Head of caudate nucleus (tissue), 42 donors: ENCODE measurements around the gene AMER1.
"Not testable (repeated sequence)": the region's sequence is repeated elsewhere in the genome, so short reads cannot be mapped to it uniquely, and the experiment has no call there.

ENCODE experiments used
- DNase-seq, 42 donors: peaks; one replicate each; pipeline versions ENCODE4 v3.0.0 to v3.0.0-alpha.2; 2020 to 2021; ENCODE audit warnings: mixed read lengths in 7 of 42
- intact Hi-C: fragments of 100-400 bp; cut with DNase I; formaldehyde crosslinking; loops from one replicate; pipeline ENCODE4 v1.15.0; 2022

Gene AMER1

DNA sequence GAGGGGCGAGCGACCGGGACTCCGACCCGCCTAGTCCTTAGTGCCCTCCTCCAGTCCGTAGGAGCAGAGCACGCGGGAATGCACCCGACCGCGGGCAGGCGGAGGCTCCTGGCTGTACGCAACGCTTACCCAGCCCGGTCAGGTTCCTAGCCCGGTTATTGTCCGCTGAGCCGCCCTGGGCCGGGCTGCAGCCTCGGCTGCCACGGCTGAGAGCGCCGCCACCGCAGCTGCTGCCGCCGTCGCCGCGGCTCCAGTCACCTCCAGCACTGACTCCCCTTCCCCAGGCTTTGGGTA is at the start of gene AMER1:
Gene AMER1 (minus strand): TSS at position 268 of the 294 bp plus-strand sequence. CDS start 12,422 bp downstream, outside the sequence.
- intact Hi-C loops: no loop called here
- peak in 2 of 42 donors; percentile 13 to 16 for DNase-seq

DNA sequence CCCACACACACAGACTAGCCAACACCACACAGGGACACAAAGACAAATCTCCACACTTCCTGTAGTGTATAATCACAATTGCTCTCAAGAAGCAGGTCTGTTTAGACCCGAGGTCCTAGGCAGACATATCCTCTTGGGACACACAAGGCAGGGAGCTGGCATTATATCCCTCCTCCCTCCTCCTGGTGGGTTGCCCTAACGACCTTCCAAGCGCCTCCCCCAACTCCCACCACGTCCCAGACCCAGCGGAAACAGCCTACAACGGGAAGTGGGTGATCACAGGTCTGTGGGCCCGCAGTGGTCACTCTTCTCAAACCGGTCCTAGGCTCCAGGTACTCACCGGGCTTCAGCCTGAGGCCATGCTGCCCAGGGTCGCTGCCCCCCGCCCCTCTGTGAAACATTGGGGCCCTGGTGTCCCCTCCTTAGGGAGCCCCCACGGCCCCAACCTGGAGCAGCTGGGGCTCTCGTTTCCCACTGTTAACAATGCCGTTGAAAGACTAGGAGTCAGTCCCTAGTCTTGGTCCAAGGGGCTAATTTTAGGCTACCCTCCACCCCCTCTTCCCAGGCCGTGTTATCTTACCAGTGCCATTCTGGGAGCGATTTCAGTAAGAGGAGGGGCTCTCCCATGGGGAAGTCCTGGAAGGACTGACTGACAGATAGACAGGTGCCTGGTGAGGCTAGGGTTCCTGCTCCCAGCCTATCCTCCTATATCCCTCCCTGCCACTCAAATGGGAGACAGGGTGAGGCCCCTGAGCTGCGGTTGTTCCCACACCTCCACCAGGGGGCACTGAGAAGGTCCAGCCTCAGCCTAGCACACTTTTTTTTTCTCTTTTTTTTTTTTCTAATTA is 24.8 kb upstream of the AMER1 start, which contains the start of gene ASB12:
Gene ASB12 (minus strand): TSS at position 485 of the 848 bp plus-strand sequence. CDS start 4,957 bp downstream, outside the sequence.
- intact Hi-C loops: no loop called here
- no peak for DNase-seq

DNA sequence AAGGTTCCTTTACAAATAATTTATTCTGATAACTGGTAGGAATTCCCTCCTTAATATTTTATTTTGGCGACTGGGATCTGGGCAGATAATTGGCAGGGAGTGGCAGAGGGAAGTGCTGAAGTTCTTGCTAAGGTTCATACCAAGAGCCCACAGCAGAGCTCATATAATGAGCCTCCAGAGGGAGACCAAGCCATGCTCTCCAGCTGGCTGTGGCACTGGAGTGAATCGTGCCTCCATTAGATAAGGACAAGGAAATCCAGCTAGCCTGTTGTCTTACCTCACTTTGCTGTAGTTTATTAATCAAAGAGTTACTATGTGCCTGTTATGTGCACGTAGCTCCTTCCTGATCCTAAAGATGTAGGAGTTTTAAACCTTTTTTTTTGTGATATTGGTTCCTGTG is 23.6 kb upstream of the AMER1 start:
- intact Hi-C loops: no loop called here
- no peak for DNase-seq

DNA sequence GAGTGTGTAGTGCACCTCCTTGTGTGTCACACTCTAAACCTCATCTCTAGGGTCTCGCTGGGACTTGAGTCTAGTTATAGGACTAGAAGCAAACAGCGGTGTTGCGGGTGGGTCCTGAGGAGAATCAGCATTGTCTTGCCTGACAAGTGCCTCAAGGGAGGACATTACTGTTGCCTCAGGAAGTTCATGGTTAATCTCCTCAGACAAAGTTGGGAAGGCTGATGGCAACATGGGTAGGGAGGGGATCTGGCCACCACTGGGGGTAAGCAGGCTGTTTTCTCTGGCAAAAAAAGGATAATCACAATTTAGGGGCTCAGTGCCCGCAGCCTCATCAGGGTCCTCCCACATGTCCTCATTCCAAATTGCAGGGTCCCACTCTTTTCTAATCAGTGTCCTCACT is 12.5 kb upstream of the AMER1 start:
- DNase-seq: no peak
- intact Hi-C loops: no loop called here

DNA sequence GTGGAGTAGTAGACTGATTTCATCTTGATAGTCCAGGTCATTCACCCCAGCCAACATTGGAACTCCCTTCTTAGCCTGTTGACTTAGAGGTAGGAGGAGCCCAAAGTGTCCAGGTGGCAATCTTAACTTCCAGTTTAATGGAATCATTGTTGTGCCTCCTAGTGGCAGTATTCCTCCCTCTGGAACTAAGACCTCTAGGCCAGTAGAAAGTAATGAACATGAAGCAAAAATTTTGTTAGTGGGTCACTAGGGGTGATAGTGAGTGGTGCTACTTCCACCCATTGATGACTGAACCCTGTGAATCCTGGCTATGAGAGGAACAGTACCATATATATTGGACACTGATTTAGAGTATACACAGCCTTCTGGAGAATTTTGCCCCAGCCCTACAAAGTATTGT is 8.5 kb upstream of the AMER1 start:
- DNase-seq, intact Hi-C loops: not testable (repeated sequence)

DNA sequence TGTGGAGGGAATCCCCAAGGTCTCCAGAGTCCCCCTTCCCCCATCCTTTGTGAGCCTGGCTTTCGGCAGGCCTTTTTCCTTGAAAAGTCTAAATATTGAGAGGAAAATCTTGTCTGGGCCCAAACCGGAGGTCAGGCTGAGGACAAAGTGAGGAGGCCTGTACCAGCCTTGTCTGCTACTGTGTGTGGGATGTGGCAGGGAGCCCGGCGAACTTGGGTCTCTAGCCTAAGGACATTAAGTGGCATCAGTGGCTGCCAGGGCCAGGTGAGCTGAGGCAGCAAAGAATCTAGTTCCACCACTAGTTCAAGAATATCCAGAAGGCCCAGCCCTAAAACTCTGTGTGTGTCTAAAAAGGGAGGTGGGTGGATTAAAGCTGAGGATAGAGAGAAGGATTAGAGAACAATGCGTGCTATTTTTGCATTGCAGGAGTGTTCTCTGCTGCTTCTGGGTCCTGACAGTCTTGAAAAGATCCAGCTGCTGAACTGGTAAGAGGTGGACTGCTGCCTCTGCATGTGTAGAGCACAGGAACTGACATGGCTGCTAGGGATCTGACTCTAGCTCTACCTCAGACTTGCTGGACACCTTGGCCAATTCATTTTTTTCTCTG is 1.2 kb upstream of the AMER1 start:
- peak in 19 of 42 donors; percentile 1 to 41 (median 17) for DNase-seq
- intact Hi-C loops: no loop called here

DNA sequence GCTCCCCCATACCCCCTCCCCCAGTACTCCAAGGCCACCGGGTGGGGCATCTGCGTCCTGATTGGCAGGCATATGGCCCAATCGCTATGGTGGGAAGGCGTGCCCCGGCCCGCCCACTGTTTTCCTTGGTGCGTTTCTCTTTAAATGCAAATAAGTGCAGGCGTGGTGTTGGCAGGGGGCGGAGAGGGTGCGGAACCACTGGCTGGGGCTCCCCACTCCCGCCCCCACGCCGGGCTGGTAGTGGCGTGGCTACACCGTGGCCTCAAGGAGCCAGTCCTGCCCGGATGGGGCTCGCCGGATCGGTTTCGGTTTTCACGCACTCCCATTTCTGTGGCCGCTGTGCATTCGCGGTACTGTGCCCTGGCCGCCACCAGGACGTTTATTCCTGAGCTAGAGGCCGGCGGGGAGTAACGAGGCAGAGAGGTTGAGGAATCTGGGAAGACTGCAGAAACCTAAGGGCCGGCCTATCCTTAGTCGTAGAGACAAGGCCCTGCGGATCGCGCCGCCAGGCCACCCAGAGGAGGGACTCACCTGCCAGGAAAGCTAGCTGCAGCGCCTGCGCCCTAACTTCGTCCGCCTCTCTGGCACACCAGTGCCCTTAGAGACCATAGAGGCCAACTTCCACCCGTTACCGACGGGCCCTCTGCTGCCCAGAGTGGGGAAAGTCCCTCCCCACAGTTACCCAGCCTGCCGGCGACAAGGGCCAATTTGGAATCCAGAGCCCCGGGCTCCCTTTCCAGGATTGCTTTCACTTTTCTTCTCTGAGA is 410 bp upstream of the AMER1 start:
- intact Hi-C loops: no loop called here
- peak; percentile 85 to 98 (median 94) for DNase-seq

DNA sequence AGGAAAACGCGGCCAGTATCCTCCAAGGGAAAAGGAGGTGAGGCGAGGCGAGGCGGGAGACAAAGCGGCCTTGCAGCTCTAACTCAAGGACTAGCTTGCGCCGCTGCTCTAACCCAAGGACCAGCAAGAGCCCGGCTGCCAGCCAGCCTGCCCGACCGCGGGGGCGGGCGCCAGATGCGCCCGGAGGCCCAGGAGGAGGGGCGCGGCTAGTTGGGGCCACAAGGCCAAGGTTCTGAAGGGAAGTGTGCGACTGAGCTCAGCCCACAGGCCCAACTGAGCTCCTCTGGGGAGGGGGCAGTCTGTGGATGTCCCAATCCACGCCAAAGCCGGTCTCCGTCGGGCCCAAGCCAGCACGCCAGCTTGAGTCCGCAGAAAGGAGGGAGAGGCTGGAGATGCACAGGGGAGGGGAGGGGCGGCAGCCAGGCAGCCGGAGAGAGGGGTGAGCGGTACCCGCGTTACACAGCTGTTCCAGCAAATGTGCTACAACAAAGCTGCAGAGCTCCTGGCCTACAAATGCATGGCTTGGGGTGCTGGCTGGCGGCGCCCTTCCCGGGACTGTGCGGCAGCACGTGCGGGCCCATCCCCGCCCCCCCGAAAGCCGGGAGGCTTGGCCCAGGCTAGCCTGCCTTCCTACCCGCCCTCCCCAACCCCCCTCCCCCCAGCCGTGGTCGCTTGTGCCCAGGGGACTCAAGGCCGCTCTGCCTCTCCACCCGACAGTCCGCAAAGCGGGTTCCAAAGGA is 637 bp downstream of the AMER1 start:
- DNase-seq: peak in 41 of 42 donors; percentile 15 to 68 (median 40)
- intact Hi-C loops: no loop called here

DNA sequence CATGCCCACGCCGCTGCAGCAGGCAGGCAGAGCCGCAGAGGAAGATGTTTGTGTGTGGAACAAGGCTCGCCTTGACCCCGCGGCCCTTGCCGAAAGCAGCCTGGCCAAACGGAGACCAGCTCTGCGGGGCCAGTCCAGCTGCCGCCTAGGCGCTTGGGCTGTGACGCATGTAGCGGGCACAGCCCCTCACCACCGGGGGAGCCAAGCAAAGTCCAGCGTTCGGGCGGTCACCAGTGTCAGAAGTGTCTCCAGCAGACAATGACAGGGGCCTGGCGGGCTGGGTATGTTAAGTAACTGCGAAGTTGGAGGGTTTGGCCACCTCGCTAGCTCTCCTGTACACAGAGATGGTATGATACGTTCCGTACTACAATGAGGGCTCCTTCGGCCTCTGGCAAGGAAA is 1.3 kb downstream of the AMER1 start:
- DNase-seq: peak in 26 of 42 donors; percentile 1 to 50 (median 18)
- intact Hi-C loops: no loop called here

DNA sequence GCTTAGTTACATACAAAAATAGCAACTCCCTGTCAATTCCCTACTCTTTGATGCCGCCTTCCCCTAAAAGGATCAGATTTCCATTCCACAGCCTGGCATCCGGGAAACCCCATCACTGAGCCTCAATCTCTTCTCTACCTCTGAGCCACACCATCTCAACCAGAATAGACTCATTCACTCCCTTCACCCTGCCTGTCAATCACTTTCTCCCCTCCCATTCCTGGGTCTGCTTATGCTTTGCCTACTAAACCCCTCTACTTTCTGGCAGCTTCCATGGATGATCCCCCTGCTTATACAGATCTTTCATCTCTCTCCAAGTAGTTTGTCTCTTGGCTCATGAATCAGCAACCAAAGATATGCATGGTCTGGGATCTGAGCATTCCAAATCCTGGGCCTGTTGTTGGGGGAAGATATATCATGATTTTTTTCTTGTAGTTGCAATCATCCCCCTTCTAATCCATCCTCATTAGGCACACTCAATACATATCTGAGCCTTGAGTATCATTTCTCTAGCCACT is 2.6 kb downstream of the AMER1 start:
- DNase-seq: no peak
- intact Hi-C loops: no loop called here

DNA sequence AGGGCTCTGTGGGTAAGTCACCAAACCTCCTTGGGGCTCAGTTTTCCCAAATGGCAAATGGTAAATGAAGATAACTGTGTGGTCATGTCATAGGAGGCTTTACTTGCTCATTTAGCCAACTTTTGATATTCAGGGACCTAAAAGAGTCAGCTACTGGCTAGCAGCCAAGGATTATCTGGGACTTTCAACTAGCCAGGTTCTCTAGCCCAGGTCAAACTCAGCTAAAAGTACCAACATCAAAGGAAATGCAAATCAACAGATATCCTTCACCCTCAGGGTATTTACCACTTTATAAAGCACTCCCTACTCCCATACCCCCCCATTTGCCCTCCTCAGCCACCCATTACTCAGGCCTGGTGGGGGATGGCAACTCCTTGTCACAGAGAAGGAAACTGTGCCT is 7.5 kb downstream of the AMER1 start:
- no peak for DNase-seq
- intact Hi-C loops: no loop called here

DNA sequence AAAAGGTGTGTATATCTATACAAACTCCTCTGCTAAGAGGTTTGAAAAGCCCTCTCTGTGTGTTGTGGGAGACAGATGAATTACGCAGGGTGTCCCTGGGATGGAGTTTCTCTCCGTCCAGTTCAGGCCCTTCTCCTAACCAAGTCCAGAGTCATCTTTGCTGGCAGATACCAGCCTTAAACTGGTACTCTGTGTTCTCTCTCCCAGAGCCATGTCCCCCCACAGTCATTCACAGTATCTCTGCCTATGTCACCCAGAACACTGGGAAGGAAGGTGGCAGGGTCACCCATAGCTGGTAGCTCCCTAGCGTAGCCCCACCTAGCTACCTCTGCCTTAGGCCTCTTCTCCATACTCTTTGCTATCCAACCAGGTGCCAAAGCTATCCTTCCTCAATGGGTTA is 8.9 kb downstream of the AMER1 start:
- intact Hi-C loops: no loop called here
- DNase-seq: no peak

DNA sequence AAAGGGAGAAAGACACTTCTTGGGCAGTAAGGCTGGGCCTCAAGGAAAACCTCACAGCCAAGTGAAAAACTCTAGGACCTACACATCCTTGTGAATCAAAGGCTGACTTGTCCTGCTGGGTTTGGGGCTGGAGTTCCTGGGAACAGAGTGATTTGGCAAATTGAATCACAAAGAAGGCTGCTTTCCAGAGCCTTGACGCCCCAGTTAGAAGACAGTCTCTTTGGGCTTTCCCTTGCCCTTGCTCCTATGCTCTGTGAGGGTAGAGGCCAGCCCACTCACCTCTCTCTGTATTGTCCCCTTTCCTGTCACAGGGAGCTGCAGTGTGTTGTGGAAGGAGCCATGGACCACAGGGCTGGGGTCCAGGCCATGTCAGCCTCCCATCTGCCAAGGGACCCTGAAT is 9.6 kb downstream of the AMER1 start:
- intact Hi-C loops: no loop called here
- no peak for DNase-seq

DNA sequence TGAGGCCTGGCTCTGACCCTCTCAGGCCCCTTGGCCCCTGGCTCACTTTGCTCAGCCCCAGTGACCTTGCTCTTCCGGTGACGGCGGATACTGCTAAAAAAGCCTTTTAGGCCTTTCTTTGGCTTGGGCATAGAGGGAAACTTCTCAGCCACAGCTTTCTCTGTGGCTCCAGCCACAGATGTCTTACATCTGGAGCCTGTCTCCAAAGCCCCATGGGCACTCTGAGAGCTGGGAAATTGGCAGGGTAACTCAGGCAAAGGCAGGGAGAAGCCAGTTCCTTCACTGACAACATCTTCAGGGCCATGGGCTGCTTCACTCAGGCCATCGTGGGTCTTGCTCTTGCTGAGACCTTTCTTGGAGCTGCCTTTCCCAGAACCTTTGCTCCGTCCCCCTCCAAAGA is 12.8 kb downstream of the AMER1 start:
- DNase-seq: no peak
- intact Hi-C loops: no loop called here

DNA sequence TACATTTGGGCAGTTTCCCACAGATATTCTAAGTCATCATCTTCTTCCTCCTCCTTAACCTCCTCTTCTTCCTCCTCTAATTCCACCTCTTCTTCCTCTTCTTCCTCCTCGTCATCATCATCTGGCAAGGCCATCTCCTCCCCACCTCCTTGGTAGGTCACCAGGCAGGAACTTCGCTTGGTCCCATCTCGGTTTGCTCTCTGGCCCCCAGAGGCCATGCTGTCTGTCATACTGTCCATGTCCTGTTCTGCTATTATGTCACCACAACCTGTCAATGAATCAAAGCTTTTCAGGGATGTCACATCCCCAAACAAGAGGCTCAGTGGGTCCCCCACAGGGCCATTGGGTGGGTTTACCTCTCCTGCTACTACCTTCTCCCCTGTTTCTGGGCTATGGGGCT is 13.5 kb downstream of the AMER1 start:
- no peak for DNase-seq
- intact Hi-C loops: no loop called here

DNA sequence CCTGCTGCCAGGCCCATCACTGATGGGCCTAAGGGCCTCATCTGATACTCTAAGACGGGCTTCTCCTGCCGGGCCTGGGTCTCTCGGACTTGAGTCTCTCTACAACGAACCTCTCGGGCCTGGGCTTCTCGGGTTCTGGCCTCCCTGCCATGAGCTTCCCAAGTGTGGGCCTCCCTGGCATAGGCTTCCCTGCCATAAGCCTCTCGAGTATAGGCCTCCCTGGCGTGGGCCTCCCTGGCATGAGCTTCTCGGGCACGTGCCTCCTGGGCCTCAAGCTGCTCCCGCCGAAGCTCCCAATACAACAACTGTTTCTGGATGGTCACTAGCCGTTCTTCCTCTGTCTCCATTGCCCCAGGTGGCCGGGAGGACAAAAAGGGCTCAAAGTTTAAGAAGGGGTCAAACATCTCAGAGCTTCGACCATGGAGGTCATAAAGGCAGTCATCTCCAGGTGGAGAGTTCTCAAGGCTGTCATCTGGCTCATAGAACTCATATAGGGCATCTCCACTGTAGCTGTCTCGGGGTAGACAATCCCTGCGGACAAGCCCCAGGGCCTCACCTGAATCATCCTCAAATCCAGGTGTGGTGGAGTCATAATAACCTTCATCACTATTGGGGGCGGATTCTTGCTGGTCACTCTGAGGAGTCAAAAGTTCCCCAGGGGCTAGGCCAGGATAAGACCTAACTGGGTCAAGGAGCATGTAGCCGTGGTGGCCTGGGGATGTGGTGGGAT is 14.1 kb downstream of the AMER1 start:
- no peak for DNase-seq
- intact Hi-C loops: no loop called here

DNA sequence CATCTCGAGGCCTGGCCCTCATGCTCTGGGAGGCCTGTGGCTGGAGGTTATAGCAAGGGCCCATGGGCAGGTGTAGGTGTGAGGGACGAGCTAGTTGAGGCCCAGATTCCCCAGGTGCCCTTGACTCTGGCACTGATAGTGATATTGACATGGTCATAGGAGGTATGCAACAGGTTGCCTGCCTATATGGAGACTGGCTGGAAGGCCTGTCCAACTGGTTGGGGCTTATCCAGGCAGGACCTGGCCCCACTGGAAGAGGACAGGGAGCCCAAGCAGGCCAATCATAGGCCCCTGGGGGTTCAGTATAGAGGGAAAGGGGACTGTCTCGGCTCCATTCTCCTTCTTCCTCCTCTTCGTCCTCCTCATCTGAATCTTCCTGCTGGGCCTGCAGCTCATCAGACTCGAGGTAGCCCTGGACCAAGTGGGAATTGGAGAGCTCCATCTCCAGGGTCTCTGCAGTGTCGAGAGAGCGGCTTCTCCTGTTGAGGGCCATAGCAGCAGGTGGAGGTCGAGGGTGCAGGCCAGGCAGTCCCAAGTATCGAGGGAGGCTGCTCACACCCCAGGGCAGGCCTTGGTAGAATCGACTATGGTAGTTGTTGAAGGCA is 15.3 kb downstream of the AMER1 start:
- intact Hi-C loops: no loop called here
- no peak for DNase-seq

DNA sequence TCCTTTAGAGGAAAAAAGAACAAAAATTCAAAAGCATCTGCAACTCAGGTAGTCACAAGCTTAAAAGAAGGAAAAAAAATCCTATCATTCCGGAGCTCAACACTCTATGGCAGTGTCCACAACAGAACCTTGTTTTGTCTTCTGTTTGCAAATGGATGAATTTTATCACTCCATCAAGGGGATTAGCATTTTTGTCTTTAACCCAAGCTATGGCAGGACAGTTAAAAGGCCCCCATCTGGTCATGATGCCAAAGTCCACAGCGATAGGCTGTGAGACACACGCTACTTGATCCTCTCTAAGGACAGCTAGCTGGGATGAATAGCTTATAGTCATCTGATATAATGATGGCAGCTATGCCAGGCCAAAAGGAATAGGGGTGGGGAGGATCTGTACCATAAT is 16.6 kb downstream of the AMER1 start:
- no peak for DNase-seq
- intact Hi-C loops: no loop called here
